HG03432 (cell line): ENCODE measurements around the gene NXT1.

Experiments used
- ATAC-seq: cut with Tn5 transposase; IDR thresholded peaks from one replicate; pipeline ENCODE4 v1.9.1; 2021; ENCODE audit warnings: mild to moderate bottlenecking, moderate library complexity; ENCODE audit not compliant: unreplicated experiment

The NXT1 gene

DNA sequence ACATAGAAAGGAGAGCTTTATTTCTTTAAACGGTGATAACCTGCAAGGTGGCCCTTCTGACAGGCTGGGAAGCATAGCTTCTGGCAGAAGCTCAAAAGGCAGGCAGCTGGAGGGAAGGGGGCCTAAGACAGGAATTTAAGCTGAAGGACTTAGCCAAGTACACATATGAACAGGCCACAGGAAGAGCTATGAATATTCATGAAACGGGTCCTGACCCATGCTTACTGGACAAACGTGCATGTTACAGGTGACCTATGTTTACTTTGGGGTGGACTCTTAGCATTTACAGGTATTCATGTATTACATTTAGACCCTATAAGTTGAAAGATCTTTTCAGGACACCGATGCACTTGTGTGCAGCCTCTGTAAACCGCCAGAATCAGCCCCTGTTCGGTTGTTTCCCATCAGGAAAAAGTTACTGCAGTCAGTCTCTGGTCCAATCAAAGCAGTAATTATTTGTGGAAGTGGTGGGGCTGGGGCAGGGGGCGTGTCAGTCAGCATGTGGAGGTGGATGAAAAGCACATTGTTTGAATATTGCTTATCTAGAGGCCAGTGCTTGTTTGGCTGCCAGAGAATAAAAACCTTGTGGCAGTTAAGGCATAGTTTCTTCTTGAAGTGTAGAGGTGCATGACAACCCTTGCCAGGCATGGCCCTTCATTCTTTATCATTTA lies 8.5 kb downstream of the NXT1 start:
- ATAC-seq, result no peak

DNA sequence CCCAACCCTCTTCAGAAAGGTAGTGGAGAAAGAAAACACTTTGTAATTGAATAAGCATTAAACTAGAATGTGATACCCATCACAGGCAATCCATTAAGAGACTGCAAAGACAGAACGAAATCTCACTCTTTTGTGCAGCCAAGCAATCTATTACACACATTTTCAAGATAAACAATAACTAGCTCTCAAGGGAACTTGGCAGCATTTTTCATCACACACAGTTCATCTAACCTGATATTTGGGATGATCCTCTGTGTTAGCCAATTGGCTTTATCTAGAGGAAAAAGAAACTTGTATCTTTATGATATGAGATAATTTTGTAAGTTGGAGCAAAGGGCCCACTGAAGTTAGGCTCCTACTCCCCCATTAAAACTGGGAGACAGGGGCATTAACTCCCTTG lies 9.9 kb downstream of the NXT1 start:
- ATAC-seq, result no peak

DNA sequence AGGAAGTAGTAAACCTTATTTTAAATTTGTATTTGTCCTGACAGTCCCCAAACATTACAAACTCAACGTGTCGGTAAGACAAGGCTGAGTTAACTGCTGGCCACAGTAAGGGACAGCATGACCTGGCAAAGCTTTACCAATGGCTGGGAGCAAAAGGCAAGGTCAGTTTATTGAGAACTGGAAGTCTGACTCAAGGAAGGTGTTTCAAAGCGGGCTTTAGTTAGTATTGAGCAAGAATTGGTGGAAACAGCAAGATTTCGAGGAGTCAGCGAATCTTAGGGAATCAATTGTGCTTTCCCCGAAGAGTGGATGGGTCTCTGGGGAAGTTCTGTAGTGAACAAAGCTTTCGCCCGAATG lies 10.5 kb downstream of the NXT1 start:
- ATAC-seq, result no peak

DNA sequence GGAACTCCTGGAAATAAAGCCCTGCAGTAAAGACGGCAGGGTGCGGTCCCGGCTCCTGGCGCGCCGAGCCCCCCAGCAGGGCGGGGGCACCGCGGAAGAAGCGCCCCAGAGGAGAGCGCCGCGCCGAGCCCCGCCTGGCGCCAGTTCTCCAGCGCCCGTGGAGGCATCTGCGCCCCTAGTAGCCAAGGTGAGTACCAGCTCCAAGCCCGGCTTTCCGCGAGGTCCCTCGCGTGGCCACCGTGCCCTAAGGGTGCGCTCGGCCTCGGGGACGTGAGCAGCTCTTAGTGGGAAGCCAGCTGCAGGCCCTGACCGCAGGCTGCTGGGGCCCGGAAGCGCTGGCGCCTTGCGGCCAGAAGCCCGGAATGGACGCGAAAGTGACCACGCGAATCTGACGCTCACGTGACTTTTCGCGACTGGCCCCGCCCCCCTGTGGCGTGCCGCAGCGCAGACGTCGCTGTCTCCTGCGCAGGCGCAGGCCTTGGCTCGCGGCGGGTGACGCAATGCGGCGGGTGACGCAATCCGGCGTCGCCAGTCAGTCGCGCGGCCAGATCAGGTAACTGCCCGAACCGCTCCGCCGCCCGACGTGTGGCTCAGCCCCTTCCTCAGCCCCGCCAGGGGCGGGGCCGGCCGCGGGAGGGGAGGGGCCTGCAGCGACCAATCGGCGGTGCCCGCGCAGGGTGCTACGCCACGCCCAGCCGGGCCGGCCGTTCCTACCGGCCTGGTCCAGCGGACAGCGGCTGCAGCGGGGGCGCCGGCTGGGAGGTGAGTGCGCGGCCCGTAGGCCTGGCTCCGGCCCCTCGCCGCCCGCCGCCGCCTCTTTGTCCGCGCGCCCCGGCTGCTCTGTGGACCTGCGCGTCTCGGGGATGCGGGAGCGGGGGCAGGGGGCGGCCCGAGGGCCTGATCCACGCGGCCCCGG lies 11.1 kb downstream of the NXT1 start, which contains the start of gene GZF1:
TSS of gene GZF1 (plus strand) at position 707 of the 916 bp plus-strand sequence. CDS start 2,202 bp downstream, outside the sequence.
- ATAC-seq, result peak; percentile 72

DNA sequence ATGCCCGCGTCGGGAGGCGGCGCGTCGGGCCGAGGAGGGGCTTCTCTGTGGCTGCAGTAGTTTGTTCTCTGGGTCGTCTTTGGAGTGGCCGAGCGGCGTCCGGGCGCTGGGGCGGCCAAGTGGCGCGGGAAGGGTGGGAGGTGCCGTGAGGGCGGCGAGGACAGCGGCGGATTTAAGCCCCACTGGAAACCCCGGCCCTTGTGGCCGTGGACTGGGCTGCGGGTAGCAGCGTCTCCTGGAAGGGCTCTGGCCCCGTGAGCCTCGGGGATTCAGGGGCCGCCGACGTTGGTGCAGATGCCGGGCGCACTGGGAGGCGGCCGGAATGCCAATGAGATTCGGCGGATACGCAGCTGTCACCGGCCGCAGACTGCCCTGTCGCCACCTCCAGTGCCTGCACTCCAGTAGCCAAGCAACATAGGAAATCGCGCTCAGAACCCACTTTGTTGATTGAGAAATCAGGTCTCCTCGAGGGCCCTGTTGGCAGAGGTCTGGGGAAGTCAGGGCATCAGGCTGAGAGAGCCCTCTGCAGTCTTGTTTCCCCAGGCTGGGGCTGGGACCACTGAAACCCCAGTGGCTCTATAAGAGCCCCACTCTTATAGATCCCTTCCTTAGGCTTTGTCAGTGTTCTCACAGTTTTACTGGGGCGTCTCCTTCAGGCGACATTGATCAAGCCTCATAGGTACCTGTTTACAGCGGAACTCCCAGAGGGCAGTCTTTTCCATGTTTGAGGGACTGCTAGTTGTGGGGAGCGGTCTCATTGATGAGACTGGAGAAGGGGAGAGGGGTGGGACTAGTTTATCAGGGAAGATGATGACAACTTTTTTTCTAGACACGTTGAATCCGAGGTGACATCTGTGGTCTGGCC lies 12.0 kb downstream of the NXT1 start:
- peak; percentile 17 for ATAC-seq

DNA sequence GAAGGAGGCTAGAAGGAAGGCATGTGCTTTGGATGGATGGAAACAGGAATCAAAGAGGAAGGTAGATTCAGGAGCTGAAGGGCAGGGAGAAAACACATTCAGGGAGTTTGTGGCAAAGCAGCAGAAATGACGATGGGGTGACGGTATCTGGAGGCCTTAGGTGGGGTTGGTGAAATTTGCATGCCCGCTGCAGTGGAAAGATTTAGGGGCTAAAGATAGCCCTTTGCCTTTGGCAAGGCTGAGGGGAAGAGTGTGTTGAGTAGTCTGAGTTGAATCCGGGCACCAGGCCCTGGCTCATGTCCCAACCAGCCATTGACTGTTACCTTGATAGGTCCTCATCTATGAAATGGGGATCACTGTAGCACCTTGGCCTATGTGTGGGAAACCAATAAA lies 12.7 kb downstream of the NXT1 start:
- no peak for ATAC-seq

DNA sequence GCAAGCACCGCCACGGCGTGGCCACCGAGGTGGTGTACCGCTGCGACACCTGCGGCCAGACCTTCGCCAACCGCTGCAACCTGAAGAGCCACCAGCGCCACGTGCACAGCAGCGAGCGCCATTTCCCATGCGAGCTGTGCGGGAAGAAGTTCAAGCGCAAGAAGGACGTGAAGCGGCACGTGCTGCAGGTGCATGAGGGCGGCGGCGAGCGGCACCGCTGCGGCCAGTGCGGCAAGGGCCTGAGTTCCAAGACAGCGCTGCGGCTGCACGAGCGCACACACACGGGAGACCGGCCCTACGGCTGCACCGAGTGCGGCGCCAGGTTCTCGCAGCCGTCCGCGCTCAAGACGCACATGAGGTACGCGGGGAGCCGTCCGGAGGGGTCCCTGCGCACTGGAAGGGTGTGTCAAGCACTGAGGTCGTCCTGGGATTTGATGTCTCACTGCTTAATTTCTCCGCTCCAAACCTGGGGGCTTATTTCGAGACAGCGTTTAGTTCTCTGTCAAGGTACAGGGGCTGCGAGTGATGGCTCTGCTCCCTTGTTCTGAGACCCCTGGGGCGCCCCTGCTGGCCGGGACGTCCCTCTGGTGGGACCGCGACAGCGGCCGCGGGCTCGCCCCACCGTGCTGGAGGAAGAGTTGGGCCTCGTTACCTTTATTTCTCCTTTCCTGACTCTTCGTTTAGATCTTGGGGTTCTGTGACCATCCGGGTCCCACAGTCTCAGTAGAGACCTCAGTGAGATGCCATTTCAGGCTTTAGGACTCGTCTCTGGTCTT lies 15.0 kb downstream of the NXT1 start:
- ATAC-seq, result no peak

DNA sequence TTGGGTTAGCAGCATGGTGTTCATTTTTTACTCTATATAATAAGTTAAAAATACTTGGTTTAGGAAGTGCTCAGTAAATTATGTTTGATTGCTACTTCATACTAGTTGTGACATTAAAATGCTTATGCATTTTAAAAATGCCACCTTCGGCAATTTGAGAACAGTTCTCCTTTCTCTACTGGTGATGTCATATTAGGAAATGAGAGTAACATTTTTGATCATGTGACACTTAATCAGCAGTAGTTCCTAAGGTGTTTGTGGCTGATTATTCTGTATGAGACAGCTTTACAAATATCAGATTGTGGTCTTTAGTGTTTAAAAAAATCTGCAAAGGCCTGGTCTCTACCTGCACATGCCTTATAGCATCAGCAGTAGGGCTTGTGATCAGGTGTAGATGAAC lies 15.8 kb downstream of the NXT1 start:
- no peak for ATAC-seq

DNA sequence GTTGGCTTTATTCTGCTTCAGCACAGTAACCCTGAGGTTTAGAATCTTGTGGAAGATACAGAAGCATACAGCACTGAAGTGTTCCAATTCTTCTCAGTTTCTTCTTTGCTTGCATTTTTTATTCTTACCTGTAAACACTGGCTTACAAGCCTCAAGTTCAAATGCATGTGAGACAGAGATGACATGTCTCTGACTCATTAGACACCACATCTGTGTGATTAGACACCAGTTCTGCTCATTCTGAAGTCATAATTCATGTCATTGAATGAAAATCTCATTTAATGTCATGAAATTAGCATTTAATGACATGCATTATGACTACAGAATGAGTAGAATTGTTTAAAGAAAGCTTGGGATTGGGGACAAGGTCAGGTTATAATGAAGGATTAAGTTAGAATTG lies 17.2 kb downstream of the NXT1 start:
- ATAC-seq, result no peak

DNA sequence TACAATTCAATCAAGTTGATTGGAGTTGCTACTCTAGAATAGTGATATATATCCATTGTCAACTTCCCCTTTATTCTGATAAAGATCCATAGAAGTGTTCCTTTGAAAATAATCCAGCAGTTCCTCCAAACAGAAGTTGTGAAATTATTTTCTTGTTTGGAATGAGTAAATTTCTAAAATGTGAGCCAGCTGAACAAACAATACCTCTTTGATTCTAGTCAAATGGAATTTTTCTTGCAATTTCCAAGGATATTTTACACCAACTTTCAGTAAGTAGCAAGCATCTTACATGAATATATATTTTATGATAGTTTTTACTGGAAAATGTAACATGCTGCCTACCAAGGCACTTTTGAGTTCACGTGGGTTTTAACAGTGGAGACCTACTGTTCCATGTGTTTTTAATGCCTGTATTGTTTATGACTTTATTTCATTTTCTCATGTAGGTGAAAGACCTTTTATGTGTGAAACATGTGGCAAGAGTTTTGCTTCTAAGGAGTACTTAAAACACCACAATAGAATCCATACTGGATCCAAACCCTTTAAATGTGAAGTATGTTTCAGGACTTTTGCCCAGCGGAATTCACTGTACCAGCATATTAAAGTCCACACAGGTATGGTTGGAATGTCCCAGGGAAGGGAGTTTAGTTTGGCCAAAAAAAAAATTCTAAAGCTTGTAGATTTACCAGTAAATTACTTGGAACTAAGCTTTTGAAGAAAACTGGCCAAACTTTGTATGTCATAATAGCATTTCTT lies 17.9 kb downstream of the NXT1 start:
- ATAC-seq, result no peak

DNA sequence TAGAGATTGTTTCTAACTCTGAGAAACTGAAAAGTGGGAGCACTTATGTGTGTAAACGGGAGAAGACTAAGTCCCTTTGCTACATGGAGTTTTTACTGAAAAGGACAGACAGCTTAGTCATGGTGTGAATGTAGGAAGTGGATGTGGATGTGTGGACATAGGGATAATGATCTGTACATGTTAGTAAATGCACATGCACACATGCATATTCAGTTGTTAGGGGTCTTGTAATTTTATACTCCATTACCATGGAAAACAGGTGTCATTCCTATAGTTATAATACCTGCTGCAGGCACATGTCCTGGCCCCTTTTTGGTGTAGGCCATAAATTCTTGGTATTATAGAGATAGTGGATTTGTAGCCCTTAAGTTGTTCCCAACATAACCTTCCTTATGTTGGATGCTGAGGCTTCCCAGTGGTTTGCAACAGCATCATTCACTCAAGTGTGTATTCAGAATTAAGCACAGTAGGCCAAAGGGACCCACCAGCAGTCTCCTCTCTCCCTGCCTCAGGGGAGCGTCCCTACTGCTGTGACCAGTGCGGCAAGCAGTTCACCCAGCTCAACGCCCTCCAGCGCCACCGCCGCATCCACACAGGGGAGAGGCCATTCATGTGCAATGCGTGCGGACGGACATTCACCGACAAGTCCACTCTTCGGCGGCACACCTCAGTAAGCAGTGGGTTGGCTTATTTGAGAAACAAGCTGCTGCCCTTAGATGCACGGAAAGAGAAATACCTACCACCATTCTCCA lies 18.7 kb downstream of the NXT1 start:
- no peak for ATAC-seq

DNA sequence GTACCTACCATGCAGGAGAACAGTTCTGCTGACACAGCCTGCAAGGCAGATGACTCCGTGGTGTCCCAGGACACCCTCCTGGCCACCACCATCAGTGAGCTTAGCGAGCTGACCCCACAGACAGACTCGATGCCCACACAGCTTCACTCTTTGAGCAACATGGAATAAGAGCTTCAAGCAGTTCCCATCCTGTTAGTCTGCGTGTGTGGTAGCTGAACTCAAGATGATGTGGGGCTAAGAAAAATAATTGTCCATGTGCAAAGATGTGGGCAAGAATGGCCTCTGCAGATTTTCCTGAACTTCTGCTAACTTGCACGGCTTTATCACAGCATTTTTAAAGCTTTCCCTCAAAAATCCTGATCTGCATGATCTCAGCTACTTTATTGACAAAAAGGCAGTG lies 19.7 kb downstream of the NXT1 start:
- ATAC-seq, result no peak

DNA sequence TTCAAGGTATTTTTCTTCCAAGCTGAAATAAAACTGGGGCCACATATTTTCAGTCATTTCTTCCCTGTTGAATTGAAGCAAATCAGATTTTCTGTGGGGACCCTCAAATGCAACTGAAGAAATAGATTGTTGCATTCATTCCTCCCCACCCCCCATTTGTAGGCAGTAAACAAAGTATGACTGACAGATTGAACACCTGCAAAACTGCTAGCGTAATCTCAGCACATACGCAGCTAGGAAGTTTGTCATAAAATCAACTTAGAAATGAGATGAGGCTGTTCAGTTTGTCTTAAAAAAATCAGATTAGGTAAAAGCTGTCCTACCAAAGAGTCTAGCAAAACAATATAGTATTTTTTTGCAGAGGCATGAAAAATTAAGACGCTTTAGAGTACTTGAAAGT lies 20.3 kb downstream of the NXT1 start:
- ATAC-seq, result no peak

DNA sequence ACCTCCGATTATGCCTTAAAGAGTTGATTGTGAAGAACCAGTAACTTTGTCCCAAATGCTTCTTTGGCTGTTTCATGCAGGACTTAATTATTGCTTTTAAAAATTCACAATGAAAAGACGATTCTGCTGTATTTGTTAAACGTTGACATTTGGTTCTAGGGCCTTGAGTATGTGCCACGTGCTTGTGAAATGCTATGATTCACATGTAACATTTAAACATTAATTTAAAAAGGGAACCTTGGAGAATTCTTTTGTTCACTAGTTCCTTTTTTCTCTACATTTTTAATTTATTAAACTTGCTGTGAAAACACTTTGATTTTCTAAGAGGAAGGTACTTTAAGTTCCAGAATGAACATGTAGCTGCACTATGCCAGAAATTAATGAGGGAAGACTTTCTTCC lies 20.9 kb downstream of the NXT1 start:
- ATAC-seq, result no peak

DNA sequence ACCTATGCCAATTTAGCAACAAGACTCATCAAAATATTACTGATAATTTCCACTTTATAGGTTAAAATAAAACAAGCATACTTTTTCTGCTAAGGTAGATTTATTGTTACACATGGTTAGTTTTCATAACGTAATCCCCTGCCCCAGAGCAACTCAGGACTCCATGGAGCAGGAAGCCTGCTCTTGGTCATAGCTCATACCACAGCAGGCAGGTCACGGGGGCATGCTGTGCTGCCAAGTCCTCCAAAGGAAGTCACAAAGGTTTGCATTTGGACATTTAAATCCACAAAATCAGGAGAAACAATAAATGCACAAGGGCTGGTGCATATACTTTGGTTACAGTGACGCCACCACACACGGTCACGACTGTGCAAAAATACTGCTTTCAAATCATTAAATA lies 23.9 kb downstream of the NXT1 start:
- ATAC-seq, result no peak

DNA sequence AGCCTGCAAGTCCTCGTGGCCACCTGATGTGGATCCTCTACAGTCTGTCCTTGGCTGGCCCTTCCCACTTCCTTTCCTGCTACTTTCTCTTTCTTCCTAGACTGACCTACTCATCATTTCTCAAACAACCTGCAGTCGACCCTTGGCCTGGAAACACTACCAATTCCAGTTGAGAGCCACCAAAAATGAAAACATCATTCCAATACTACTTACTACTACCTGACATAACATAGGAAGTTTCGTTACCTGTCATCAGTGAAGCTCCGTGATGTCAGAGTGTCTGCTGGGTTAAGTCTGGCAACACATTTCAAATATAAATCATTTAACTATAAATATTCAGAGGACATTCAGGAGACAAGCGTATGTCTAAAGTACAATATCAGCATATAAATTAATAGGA lies 25.2 kb downstream of the NXT1 start:
- no peak for ATAC-seq

DNA sequence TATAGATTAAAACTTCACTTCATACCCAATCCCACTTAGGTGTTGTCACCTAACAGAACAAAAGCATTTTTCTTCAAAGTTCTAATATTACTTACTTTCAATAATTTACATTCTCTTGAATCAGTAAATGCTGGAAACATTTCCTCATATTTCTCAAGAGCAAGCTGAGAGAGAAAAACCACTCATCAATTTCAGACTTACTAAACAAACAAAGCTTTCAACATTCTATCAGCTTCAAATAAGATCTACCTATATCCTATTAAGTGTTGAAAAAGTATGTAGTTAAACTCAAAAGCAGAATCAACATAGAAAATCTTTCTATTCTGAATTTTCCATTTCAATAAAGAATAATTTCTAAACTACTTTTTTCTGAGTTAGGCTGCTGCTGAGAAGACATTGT lies 29.2 kb downstream of the NXT1 start:
- no peak for ATAC-seq

DNA sequence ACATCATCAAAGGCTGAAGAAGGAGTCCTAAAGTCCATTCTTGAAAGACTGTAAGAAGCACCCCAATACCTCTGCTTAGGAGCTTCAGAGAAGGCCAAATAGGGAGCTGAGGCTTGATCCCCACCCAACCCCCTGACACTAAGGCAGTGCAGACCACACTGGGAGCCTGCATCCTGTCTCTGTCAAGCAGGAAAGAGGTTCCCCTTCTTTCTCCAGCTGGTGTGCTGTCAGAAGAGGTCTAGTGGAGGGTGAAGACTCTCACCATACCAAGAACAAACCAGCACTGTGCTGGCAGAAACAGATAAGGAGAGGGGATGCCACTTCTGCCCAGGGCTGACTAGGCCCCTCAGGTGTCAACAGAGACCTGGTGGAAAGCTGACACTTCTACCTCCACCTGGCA lies 31.3 kb downstream of the NXT1 start:
- ATAC-seq, result no peak
